Nephron (organoid): Measurements from ENCODE around the gene MS4A15.
"Not testable (repeated sequence)": the region's sequence is repeated elsewhere in the genome, so short reads cannot be mapped to it uniquely, and the experiment has no call there.

ENCODE experiments used
- H3K27ac Mint-ChIP-seq, 3 experiments: 2 replicates each; pipeline ENCODE4 v1.8.0; 2020; ENCODE audit warnings: mixed read lengths in 3 of 3, mild to moderate bottlenecking in 2 of 3, moderate library complexity in 1 of 3
- H3K27me3 Mint-ChIP-seq: 2 replicates; pipeline ENCODE4 v1.8.0; 2021; ENCODE audit warnings: low read depth, mild to moderate bottlenecking, moderate library complexity, mixed read lengths
- H3K36me3 Mint-ChIP-seq: 2 replicates; pipeline ENCODE4 v1.8.0; 2020; ENCODE audit warnings: low read depth, mixed read lengths
- H3K4me1 Mint-ChIP-seq: 2 replicates; pipeline ENCODE4 v1.8.0; 2020; ENCODE audit warnings: mixed read lengths
- H3K4me3 Mint-ChIP-seq, 3 experiments: 2 replicates each; pipeline ENCODE4 v1.8.0; 2020; ENCODE audit warnings: mild to moderate bottlenecking in 3 of 3, mixed read lengths in 3 of 3, moderate library complexity in 2 of 3
- H3K9me3 Mint-ChIP-seq: 2 replicates; pipeline ENCODE4 v1.8.0; 2020; ENCODE audit warnings: mixed read lengths
- CTCF ChIP-seq, 3 experiments: fragments of 200-600 bp; sonication (generic); IDR thresholded peaks; one replicate each; pipeline ENCODE4 v1.5.0; 2021; ENCODE audit warnings: antibody characterized with exemption in 3 of 3; ENCODE audit not compliant: unreplicated experiment in 3 of 3

Gene MS4A15

GRCh38 chr11:60757231-60757800 lies 649 bp downstream of the MS4A15 start:
- Mint-ChIP-seq H3K9me3 (no peaks in the 10 kb centered on the region), H3K36me3 (no peaks in the 10 kb centered on the region), H3K4me1 (peaks cover 44% of the 10 kb centered on the region), H3K4me3 (no peak overlapping the region), H3K27me3 (peaks cover 16% of the 10 kb centered on the region), H3K27ac (no peak overlapping the region)
- no peak for TF ChIP-seq CTCF (IDR thresholded peaks at IDR 0.05; ENCODE audit: unreplicated experiment in 3 of 3)

- not testable (repeated sequence) for H3K9me3 Mint-ChIP-seq, H3K27me3 Mint-ChIP-seq, H3K4me3 Mint-ChIP-seq, H3K36me3 Mint-ChIP-seq
- Mint-ChIP-seq H3K27ac (peak overlapping the region in 2 of 3 experiments; percentile 4 to 7), H3K4me1 (peaks cover 53% of the 10 kb centered on the region)
These were observed 2.0 kb downstream of the MS4A15 start for GRCh38 chr11:60758671-60759070.

- H3K9me3 Mint-ChIP-seq, H3K4me3 Mint-ChIP-seq, H3K36me3 Mint-ChIP-seq, H3K27me3 Mint-ChIP-seq: not testable (repeated sequence)
- Mint-ChIP-seq H3K27ac (peak overlapping the region in 2 of 3 experiments; percentile 2 to 47), H3K4me1 (peaks cover 61% of the 10 kb centered on the region)
These were observed 3.0 kb downstream of the MS4A15 start for GRCh38 chr11:60759438-60760225.

- H3K4me1 Mint-ChIP-seq: peaks cover 66% of the 10 kb centered on the region
- no peaks in the 10 kb centered on the region for H3K36me3 Mint-ChIP-seq
- peaks cover 3% of the 10 kb centered on the region for H3K9me3 Mint-ChIP-seq
- TF ChIP-seq CTCF (IDR thresholded peaks at IDR 0.05; ENCODE audit: unreplicated experiment in 3 of 3): no peak
- peak overlapping the region in 1 of 3 experiments; percentile 46 for H3K4me3 Mint-ChIP-seq
- H3K27me3 Mint-ChIP-seq: peaks cover 15% of the 10 kb centered on the region
- H3K27ac Mint-ChIP-seq: peak overlapping the region; percentile 42 to 71 (median 68)
These were observed 4.9 kb downstream of the MS4A15 start for GRCh38 chr11:60761436-60762190.

- TF ChIP-seq CTCF (IDR thresholded peaks at IDR 0.05; ENCODE audit: unreplicated experiment in 3 of 3): peak in 2 of 3 experiments; percentile 33 to 42
- peaks cover 3% of the 10 kb centered on the region for H3K9me3 Mint-ChIP-seq
- H3K36me3 Mint-ChIP-seq: no peaks in the 10 kb centered on the region
- H3K4me3 Mint-ChIP-seq: peak overlapping the region in 1 of 3 experiments; percentile 25
- H3K4me1 Mint-ChIP-seq: peaks cover 68% of the 10 kb centered on the region
- H3K27ac Mint-ChIP-seq: peak overlapping the region in 2 of 3 experiments; percentile 68 to 71
- H3K27me3 Mint-ChIP-seq: peaks cover 16% of the 10 kb centered on the region
These were observed 6.4 kb downstream of the MS4A15 start for GRCh38 chr11:60762851-60763691.

- Mint-ChIP-seq H3K36me3 (no peaks in the 10 kb centered on the region), H3K27me3 (peaks cover 16% of the 10 kb centered on the region), H3K27ac (peak overlapping the region in 2 of 3 experiments; percentile 5 to 36), H3K4me3 (no peak overlapping the region), H3K9me3 (peaks cover 3% of the 10 kb centered on the region), H3K4me1 (peaks cover 61% of the 10 kb centered on the region)
- no peak for TF ChIP-seq CTCF (IDR thresholded peaks at IDR 0.05; ENCODE audit: unreplicated experiment in 3 of 3)
These were observed 7.2 kb downstream of the MS4A15 start for GRCh38 chr11:60763692-60764369.
